Left colon (tissue), 2 donors: ENCODE data around the gene CP. TPM values are rescaled to one million over a fixed set of nuclear protein-coding genes. Genes with fewer than 3 reads are reported as not detected.
"Not testable (repeated sequence)": the region's sequence is repeated elsewhere in the genome, so short reads cannot be mapped to it uniquely, and the experiment has no call there.

ENCODE experiments used
- ATAC-seq: fragments of 200-7000 bp; cut with Tn5 transposase; one replicate; pipeline ENCODE4 v1.9.1; 2020; ENCODE audit warnings: mild to moderate bottlenecking, moderate library complexity
- DNase-seq, 2 donors: peaks; one replicate each; pipeline ENCODE4 v3.0.0-alpha.2; 2020
- intact Hi-C, 2 donors: fragments of 100-400 bp; cut with DNase I in 1 of 2; cut with micrococcal nuclease in 1 of 2; formaldehyde crosslinking; loops; one replicate each; pipeline versions ENCODE4 v1.11.2 to v1.14.0; 2022; cut with DNase I, micrococcal nuclease
- long read RNA-seq: library from polyadenylated mRNA; unstranded; transcript quantifications from one replicate; pipeline ENCODE4 v2.0.0, GENCODE V29; 2021
- total RNA-seq, 2 donors: library from RNA; stranded (reverse); fragmentation: NEBNext Ultra II Directional; extraction: Animal tissue kit (Norgen Biotek cat#: 25700); gene quantifications; one replicate each; pipeline ENCODE4 v1.2.1, GENCODE V29; 2021
- donor health status: DM: no; HTN: no; CAD: no.
- donor health status: DM: yes; HTN: yes; CAD: no.

The CP gene
- total RNA-seq: 10 to 100 TPM in 1 of 2 donors, 1 to 10 TPM in 1; 6.1 to 11.1 TPM
- long read RNA-seq, partial matches to known transcripts: 1 of 3 reads
- long read RNA-seq, other reads (novel, unspliced or antisense): 2 of 3 reads

GRCh38 chr3:149221783-149222517, at the start of gene CP:
Gene CP, minus strand, starts transcription at chr3:149221829. Its CDS starts 37 bp downstream, at chr3:149221792.
- no peak for ATAC-seq
- no peak for DNase-seq
- intact Hi-C loops: no loop called here

- intact Hi-C loops: loop anchor here (5.0 to 10.0 kb wide), 2 partner anchors 155 to 313 kb away; no protein-coding TSS in a partner anchor
- no peak for DNase-seq
- no peak for ATAC-seq
Observed at GRCh38 chr3:149270180-149270579, 48.6 kb upstream of the CP start.

GRCh38 chr3:149269687-149270086, 48.1 kb upstream of the CP start:
- DNase-seq: no peak
- intact Hi-C loops: loop anchor here (5.0 to 10.0 kb wide), 3 partner anchors 155 to 315 kb away; no protein-coding TSS in a partner anchor
- no peak for ATAC-seq

- ATAC-seq: no peak
- DNase-seq: no peak
- intact Hi-C loops: loop anchor here in 1 of 2 donors (10.0 kb wide), 1 partner anchor 313 kb away; no protein-coding TSS in a partner anchor
Observed at GRCh38 chr3:149267565-149267964, 45.9 kb upstream of the CP start.

- intact Hi-C loops: loop anchor here in 1 of 2 donors (10.0 kb wide), 1 partner anchor 312 kb away; no protein-coding TSS in a partner anchor
- no peak for ATAC-seq
Observed at GRCh38 chr3:149266736-149267135, 45.1 kb upstream of the CP start.

GRCh38 chr3:149263856-149264255, 42.2 kb upstream of the CP start:
- DNase-seq (no peak), ATAC-seq (no peak)
- intact Hi-C loops: loop anchor here in 1 of 2 donors (10.0 kb wide), 1 partner anchor 309 kb away; no protein-coding TSS in a partner anchor

More at GRCh38 chr3:149266736-149267135, 45.1 kb upstream of the CP start:
- DNase-seq: no peak

GRCh38 chr3:149258714-149259113, 37.1 kb upstream of the CP start:
- ATAC-seq (no peak), DNase-seq (no peak)
- intact Hi-C loops: no loop called here

GRCh38 chr3:149258298-149258697, 36.7 kb upstream of the CP start:
- DNase-seq (no peak), ATAC-seq (no peak)
- intact Hi-C loops: no loop called here

GRCh38 chr3:149252272-149252671, 30.6 kb upstream of the CP start:
- no peak for ATAC-seq
- DNase-seq: no peak
- intact Hi-C loops: no loop called here

- intact Hi-C loops: no loop called here
- ATAC-seq (no peak), DNase-seq (no peak)
Observed at GRCh38 chr3:149251186-149251585, 29.6 kb upstream of the CP start.

- DNase-seq: no peak
- intact Hi-C loops: no loop called here
- ATAC-seq: no peak
Observed at GRCh38 chr3:149247929-149248691, 26.5 kb upstream of the CP start.

- no peak for DNase-seq
- ATAC-seq: no peak
- intact Hi-C loops: no loop called here
Observed at GRCh38 chr3:149247008-149247710, 25.5 kb upstream of the CP start.

- intact Hi-C loops: no loop called here
- DNase-seq: no peak
Observed at GRCh38 chr3:149245738-149246451, 24.3 kb upstream of the CP start.

GRCh38 chr3:149243540-149243939, 21.9 kb upstream of the CP start:
- no peak for DNase-seq
- no peak for ATAC-seq
- intact Hi-C loops: no loop called here

More at GRCh38 chr3:149245738-149246451, 24.3 kb upstream of the CP start:
- peak; percentile 97 for ATAC-seq

GRCh38 chr3:149239357-149239936, 17.8 kb upstream of the CP start:
- ATAC-seq (no peak), DNase-seq (no peak)
- intact Hi-C loops: no loop called here

GRCh38 chr3:149238268-149238667, 16.6 kb upstream of the CP start:
- ATAC-seq, DNase-seq, intact Hi-C loops: not testable (repeated sequence)

GRCh38 chr3:149235599-149236424, 14.2 kb upstream of the CP start:
- DNase-seq: no peak
- ATAC-seq: no peak

More at GRCh38 chr3:149235599-149236424, 14.2 kb upstream of the CP start:
- intact Hi-C loops: no loop called here
